ENCODE data around the gene HMGCL.

- TF ChIP-seq CTCF (optimal IDR thresholded peaks at IDR 0.05 in 1 of 3, IDR thresholded peaks at IDR 0.05 in 1 of 3, conservative IDR thresholded peaks at IDR 0.05 in 1 of 3; ENCODE audit: extremely low read depth in 1 of 3, insufficient read depth in 2 of 3, low read length in 3 of 3): no peak
- no peak for TF ChIP-seq EZH2 (IDR thresholded peaks at IDR 0.05; ENCODE audit: low read length)
These were observed 40.3 kb upstream of the HMGCL start for GRCh38 chr1:23865543-23865930.

Data from keratinocyte (primary cell).